Smooth muscle cell (in vitro differentiated cells): ENCODE results near the gene CCSER1. TPM values are rescaled to one million over a fixed set of nuclear protein-coding genes. Genes with fewer than 3 reads are reported as not detected.
A peak's percentile ranks its signal among the peaks of the same experiment; 100 is the strongest.
"Not testable (repeated sequence)": the region's sequence is repeated elsewhere in the genome, so short reads cannot be mapped to it uniquely, and the experiment has no call there.

Source experiments
- DNase-seq: peaks from one replicate; lab custom pipeline; 2025; ENCODE audit not compliant: unreplicated experiment; lab: John Stamatoyannopoulos, UW
- H2AFZ ChIP-seq: fragments of 200-600 bp; sonication (generic); 2 replicates; pipeline ENCODE4 v1.6.0; 2016; ENCODE audit warnings: antibody characterized with exemption, low read depth, mild to moderate bottlenecking
- H3F3A ChIP-seq: fragments of 200-600 bp; sonication (generic); 2 replicates; pipeline ENCODE4 v1.6.0; 2017; ENCODE audit warnings: antibody characterized with exemption, low read depth
- H3K27ac ChIP-seq: fragments of 200-600 bp; sonication (generic); 2 replicates; pipeline ENCODE4 v1.5.1; 2016; ENCODE audit warnings: low read depth, mild to moderate bottlenecking
- H3K27me3 ChIP-seq: fragments of 200-600 bp; sonication (generic); 2 replicates; pipeline ENCODE4 v1.6.1; 2016; ENCODE audit warnings: low read depth, mild to moderate bottlenecking
- H3K36me3 ChIP-seq: fragments of 200-600 bp; sonication (generic); 2 replicates; pipeline ENCODE4 v1.5.1; 2016; ENCODE audit warnings: low read depth
- H3K4me1 ChIP-seq: fragments of 200-600 bp; sonication (generic); 2 replicates; pipeline ENCODE4 v1.5.1; 2016; ENCODE audit warnings: low read depth
- H3K4me2 ChIP-seq: fragments of 200-600 bp; sonication (generic); 2 replicates; pipeline ENCODE4 v1.6.0; 2016; ENCODE audit warnings: mild to moderate bottlenecking
- H3K4me3 ChIP-seq: fragments of 200-600 bp; sonication (generic); 2 replicates; pipeline ENCODE4 v1.5.1; 2016; ENCODE audit warnings: mild to moderate bottlenecking
- H3K79me2 ChIP-seq: fragments of 200-600 bp; sonication (generic); 2 replicates; pipeline ENCODE4 v1.6.0; 2016; ENCODE audit warnings: low read depth, mild to moderate bottlenecking
- H3K9ac ChIP-seq: fragments of 200-600 bp; sonication (generic); 2 replicates; pipeline ENCODE4 v1.6.0; 2016; ENCODE audit warnings: low read depth
- H3K9me3 ChIP-seq: fragments of 200-600 bp; sonication (generic); replicated peaks from 2 replicates; pipeline ENCODE4 v1.5.1; 2016; ENCODE audit warnings: low read depth
- H4K20me1 ChIP-seq: fragments of 200-600 bp; sonication (generic); 2 replicates; pipeline ENCODE4 v1.6.0; 2016; ENCODE audit warnings: low read depth
- WGBS: methylation state at CpG from one replicate; pipeline ENCODE4 v1.1.7; 2016; ENCODE audit warnings: low lambda C conversion rate; 5-methylcytosine and 5-hydroxymethylcytosine counted together
- polyA plus RNA-seq: library from polyadenylated mRNA; unstranded; fragments of >200 nt; fragmentation: Nextera tagmentation; extraction: Ambion mirVana; gene quantifications from 2 replicates; pipeline ENCODE4 v1.2.1, GENCODE V29; 2016
- total RNA-seq: library from RNA; depleted of rRNA; stranded (reverse); fragments of >200 nt; gene quantifications from 2 replicates; pipeline ENCODE4 v1.2.3, GENCODE V29; 2014
- TF ChIP-seq, protein P1 (sequence below): fragments of 200-600 bp; sonication (generic); IDR thresholded peaks from 2 replicates; pipeline ENCODE4 v1.5.1; 2017; ENCODE audit warnings: borderline replicate concordance, mild to moderate bottlenecking, antibody characterized with exemption; ENCODE audit not compliant: insufficient read depth, poor library complexity, severe bottlenecking

Gene CCSER1
- total and polyA plus RNA-seq, 2 experiments from 2014 or later = 0.76 TPM; not detected in 1

DNA sequence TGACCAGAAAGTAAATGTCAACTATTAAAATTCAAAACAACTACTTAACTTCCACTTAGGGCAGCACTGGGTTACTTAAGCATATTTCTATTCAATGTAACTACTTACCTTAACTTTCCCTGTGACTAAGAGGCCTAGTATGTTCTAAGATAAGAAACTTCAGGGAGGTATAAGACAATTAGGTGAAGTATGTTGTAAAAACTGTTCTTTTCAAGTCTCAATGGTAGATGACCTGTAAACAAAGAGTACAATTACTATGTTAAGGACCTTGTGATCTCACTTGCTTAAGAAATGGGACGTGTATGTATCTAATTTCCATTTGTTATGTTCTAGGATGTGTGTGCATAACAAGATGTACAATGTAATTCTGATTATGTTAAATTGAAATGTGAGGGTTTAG lies 960.5 kb downstream of the CCSER1 start:
- Histone ChIP-seq H3K27ac (no peak overlapping the region), H3F3A (no peaks in the 10 kb centered on the region), H3K9me3 (no peaks in the 10 kb centered on the region), H4K20me1 (no peaks in the 10 kb centered on the region), H3K27me3 (no peaks in the 10 kb centered on the region), H3K9ac (no peak overlapping the region), H2AFZ (no peak overlapping the region), H3K36me3 (no peaks in the 10 kb centered on the region), H3K4me3 (no peak overlapping the region), H3K79me2 (no peaks in the 10 kb centered on the region), H3K4me2 (no peak overlapping the region), H3K4me1 (no peaks in the 10 kb centered on the region)
- 70% methylated on average over 1 of the region's 1 CpG for whole genome bisulfite sequencing
- DNase-seq = no peak
- TF ChIP-seq, protein P1, sequence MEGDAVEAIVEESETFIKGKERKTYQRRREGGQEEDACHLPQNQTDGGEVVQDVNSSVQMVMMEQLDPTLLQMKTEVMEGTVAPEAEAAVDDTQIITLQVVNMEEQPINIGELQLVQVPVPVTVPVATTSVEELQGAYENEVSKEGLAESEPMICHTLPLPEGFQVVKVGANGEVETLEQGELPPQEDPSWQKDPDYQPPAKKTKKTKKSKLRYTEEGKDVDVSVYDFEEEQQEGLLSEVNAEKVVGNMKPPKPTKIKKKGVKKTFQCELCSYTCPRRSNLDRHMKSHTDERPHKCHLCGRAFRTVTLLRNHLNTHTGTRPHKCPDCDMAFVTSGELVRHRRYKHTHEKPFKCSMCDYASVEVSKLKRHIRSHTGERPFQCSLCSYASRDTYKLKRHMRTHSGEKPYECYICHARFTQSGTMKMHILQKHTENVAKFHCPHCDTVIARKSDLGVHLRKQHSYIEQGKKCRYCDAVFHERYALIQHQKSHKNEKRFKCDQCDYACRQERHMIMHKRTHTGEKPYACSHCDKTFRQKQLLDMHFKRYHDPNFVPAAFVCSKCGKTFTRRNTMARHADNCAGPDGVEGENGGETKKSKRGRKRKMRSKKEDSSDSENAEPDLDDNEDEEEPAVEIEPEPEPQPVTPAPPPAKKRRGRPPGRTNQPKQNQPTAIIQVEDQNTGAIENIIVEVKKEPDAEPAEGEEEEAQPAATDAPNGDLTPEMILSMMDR = no peak

DNA sequence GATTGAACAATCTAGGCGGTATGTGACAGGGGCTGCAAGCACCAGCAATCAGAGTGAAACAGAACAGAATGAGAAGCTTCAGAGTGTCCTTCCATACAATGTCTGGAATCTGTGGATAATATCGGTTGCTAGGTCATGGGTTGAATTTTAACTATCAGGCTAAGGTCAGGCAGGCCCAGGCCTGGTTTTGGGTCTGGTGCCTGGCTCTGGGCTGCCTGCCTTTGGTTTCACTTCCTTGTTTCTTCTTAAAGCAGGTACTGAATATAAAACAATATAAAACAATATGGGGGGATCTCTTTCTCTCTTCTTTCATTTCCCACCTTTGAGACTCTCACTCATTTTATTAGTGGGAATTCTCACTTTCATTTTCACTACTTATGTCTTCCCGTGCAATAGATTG lies 962.0 kb downstream of the CCSER1 start:
- H3K4me3 ChIP-seq = no peak overlapping the region
- H2AFZ ChIP-seq = peak overlapping the region; percentile 89
- no peaks in the 10 kb centered on the region for H4K20me1 ChIP-seq
- no peak overlapping the region for H3K4me2 ChIP-seq
- H3K36me3 ChIP-seq = no peaks in the 10 kb centered on the region
- no peaks in the 10 kb centered on the region for H3K27me3 ChIP-seq
- H3K4me1 ChIP-seq = no peaks in the 10 kb centered on the region
- TF ChIP-seq, protein P1 = no peak
- H3K27ac ChIP-seq = no peak overlapping the region
- H3F3A ChIP-seq = no peaks in the 10 kb centered on the region
- 57% methylated on average over 3 of the region's 3 CpGs for WGBS
- H3K9ac ChIP-seq = no peak overlapping the region
- H3K79me2 ChIP-seq = no peaks in the 10 kb centered on the region
- DNase-seq = no peak
- no peaks in the 10 kb centered on the region for H3K9me3 ChIP-seq

DNA sequence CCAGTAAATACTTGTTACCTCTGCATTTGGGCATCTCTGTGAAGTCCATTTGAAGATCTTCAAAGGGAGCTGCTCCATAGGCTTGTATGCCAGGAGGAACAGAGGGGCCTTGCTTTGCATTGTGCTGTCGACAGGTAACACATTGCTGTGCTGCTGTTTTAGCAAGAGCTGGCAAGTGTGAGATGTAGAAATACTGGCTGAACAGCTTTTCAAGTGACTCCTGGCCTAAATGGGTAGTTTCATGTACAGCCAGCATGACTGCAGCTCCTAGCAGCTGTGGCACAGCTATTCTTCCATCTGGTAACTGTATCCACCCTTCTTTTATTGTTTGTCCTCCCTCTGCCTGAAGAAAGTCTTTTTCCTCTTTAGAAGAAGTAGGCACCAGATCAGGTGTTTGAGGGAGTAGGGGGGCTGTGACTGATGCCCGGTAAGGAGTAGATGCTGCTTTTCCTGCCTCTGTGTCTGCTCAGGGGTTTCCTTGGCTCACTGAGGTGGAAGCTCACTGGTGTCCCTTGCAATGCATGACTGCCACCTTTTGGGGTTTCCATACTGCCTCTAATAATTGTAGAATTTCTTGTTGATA lies 965.3 kb downstream of the CCSER1 start:
- H3K9ac ChIP-seq = no peak overlapping the region
- H3K79me2 ChIP-seq = no peaks in the 10 kb centered on the region
- H3K4me3 ChIP-seq = no peak overlapping the region
- no peaks in the 10 kb centered on the region for H3K4me1 ChIP-seq
- H4K20me1 ChIP-seq = no peaks in the 10 kb centered on the region
- WGBS = 75% methylated on average over 2 of the region's 2 CpGs
- TF ChIP-seq, protein P1 = no peak
- no peak overlapping the region for H3K4me2 ChIP-seq
- no peak overlapping the region for H2AFZ ChIP-seq
- H3K27ac ChIP-seq = no peak overlapping the region
- H3K36me3 ChIP-seq = no peaks in the 10 kb centered on the region
- no peaks in the 10 kb centered on the region for H3K27me3 ChIP-seq
- no peaks in the 10 kb centered on the region for H3K9me3 ChIP-seq
- DNase-seq = no peak
- no peaks in the 10 kb centered on the region for H3F3A ChIP-seq

DNA sequence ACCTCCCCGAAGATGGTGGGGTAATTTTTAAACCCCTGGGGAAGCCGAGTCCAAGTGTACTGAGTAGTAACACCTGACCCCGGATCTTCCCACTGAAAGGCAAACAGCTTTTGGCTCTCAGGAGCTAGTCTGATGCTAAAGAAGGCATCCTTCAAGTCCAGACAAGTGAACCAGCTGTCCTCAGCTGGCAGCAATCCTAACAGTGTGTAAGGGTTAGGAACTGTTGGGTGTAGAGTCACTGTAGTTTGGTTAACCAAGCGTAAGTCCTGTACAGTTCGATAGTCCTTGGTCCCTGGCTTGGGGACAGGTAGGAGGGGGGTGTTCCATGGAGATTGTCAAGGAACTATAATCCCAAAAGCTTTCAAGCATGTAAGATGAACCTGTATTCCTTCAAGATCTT lies 967.0 kb downstream of the CCSER1 start:
- H3K79me2 ChIP-seq = not testable (repeated sequence)

More for the DNA sequence above, 967.0 kb downstream of the CCSER1 start:
- H3K4me1 ChIP-seq, H4K20me1 ChIP-seq, H3K27ac ChIP-seq, H3F3A ChIP-seq, H3K27me3 ChIP-seq, H3K36me3 ChIP-seq, H3K9me3 ChIP-seq, H2AFZ ChIP-seq, H3K4me3 ChIP-seq, DNase-seq, H3K4me2 ChIP-seq, H3K9ac ChIP-seq: not testable (repeated sequence)
- WGBS = 93% methylated on average over 5 of the region's 5 CpGs
